OCI-LY3 (cell line): Measurements from ENCODE around the gene C13orf46.

Source experiments
- H2AFZ ChIP-seq: fragments of 200-600, 300-600 bp; shearing (Covaris generic); 2 replicates; pipeline ENCODE4 v1.6.0; 2014; ENCODE audit warnings: antibody characterized with exemption, low read depth, low read length
- H3K27ac ChIP-seq: fragments of 200-600, 300-600 bp; sonication (generic); 2 replicates; pipeline ENCODE4 v1.5.1; 2014; ENCODE audit warnings: mild to moderate bottlenecking, low read length, moderate library complexity, mixed read lengths
- H3K27me3 ChIP-seq: fragments of 200-600, 300-600 bp; sonication (generic); 2 replicates; pipeline ENCODE4 v1.6.1; 2014; ENCODE audit warnings: low read depth, low read length, mixed read lengths
- H3K36me3 ChIP-seq: fragments of 200-600, 300-600 bp; sonication (generic); replicated peaks from 2 replicates; pipeline ENCODE3; 2014; ENCODE audit warnings: low read depth, low read length, mixed read lengths
- H3K4me1 ChIP-seq: fragments of 300-600, 200-600 bp; sonication (generic); 2 replicates; pipeline ENCODE4 v1.6.1; 2014; ENCODE audit warnings: low read length, mixed read lengths
- H3K4me2 ChIP-seq: fragments of 200-600, 300-600 bp; sonication (generic); 2 replicates; pipeline ENCODE4 v1.6.1; 2014; ENCODE audit warnings: low read length, mixed read lengths
- H3K4me3 ChIP-seq: fragments of 300-600, 200-600 bp; sonication (generic); 2 replicates; pipeline ENCODE4 v1.5.1; 2014; ENCODE audit warnings: antibody characterized with exemption, mild to moderate bottlenecking, low read length, moderate library complexity
- H3K79me2 ChIP-seq: fragments of 300-600, 200-600 bp; shearing (Covaris generic); 2 replicates; pipeline ENCODE4 v1.6.1; 2014; ENCODE audit warnings: mild to moderate bottlenecking, low read length, mixed read lengths
- H3K9ac ChIP-seq: fragments of 300-600, 200-600 bp; shearing (Covaris generic); 2 replicates; pipeline ENCODE4 v1.6.0; 2014; ENCODE audit warnings: mild to moderate bottlenecking, low read length, moderate library complexity
- H3K9me3 ChIP-seq: fragments of 200-600, 300-600 bp; shearing (Covaris generic); 2 replicates; pipeline ENCODE4 v1.6.1; 2014; ENCODE audit warnings: low read length, mixed read lengths; ENCODE audit not compliant: insufficient read depth
- H4K20me1 ChIP-seq: fragments of 200-600, 300-600 bp; sonication (generic); 2 replicates; pipeline ENCODE4 v1.6.1; 2016; ENCODE audit warnings: low read length, mixed read lengths; ENCODE audit not compliant: insufficient read depth
- EZH2phosphoT487 ChIP-seq: fragments of 200-600 bp; shearing (Covaris generic); IDR thresholded peaks from 2 replicates; pipeline ENCODE4 v1.6.1; 2018; ENCODE audit warnings: antibody characterized with exemption, mixed run types, low read depth
- TF ChIP-seq, protein P1 (sequence below): fragments of 200-600, 300-600 bp; sonication (generic); IDR thresholded peaks from 2 replicates; pipeline ENCODE4 v1.5.1; 2014; ENCODE audit warnings: antibody characterized with exemption, low read length, low read depth

Gene C13orf46

DNA sequence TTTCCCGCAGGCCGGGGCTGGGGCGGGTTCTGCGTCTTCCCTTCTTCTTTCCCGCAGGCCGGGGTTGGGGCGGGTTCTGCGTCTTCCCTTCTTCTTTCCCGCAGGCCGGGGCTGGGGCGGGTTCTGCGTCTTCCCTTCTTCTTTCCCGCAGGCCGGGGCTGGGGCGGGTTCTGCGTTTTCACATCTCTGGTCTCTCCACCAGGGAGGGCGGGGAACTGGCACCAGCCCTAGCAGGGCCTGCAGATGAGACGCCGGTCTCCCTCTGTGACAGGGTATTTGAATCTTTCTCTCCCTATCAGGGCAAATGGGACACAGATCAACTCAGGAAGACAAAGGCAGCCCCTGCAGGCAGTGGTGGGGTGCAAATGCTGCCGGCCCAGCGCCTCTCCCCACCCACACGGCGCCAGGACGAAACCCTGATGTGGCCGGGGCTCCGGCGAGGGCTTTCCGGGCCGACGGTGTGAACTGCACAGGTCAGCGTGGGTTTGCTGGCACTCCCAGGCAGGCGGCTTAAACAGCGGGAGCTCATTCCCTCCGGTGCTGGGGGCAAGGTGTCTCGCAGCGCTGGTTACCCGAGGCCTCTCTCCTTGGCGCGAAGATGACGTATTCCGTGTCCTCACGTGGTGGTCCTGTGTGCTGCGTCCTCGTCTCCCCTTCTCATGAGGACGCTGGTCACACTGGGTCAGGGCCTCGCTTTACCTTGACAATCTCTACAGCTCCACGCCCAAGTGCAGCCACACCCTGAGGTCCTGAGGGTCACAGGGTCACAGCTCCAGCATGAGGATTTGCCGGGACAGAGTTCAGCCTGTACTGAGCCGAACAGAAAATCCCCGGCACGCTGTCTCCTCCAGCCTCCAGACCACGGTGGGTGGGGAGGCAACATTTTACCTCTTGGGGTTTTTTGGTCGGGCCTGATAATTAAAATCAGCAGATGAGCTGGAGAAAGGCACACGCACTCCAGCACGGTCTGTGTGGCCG is 717 bp upstream of the C13orf46 start:
- Histone ChIP-seq H4K20me1 (no peaks in the 10 kb centered on the region), H3K27me3 (no peaks in the 10 kb centered on the region)

DNA sequence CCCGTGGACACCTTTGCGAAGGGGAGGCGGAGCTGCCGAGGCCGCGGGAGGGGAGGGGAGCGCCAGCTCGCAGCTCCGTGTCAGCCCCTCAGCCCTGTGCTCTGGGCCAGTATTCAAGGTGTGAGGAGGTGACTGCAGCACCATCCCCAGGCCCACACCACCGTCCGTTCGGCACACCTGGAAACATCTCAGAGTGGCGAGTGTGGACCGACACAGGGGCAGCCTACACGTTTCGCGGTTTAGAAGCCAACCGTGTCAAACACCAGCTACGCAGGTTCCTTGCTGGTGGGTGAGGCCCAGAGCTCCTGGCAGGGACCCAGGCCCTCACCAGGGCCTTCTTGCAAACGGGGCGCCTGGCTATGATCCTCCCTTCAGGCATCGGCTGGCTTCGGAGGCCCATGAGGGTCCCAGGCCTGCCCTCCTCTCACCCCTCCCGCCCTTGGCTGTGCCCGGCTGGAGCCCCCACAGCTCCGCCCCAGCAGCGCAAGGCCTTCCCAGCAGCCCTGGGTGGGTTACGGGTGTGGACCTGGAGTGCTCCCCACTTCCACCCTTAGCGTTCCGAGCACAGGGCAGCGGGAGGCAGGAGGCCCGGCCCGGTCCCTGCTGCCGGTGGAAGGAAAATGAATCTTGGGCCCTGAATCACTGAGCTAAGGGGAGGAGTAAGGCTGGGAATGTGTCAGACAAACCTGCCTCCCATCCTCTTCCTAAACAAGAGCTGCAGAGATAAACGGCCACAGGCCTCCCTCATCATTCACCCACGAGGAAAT is 1.2 kb downstream of the C13orf46 start:
- no peak overlapping the region for H2AFZ ChIP-seq
- peaks cover 5% of the 10 kb centered on the region; the same call in 1 of the 2 replicates for H3K9me3 ChIP-seq
- no peaks in the 10 kb centered on the region for H3K79me2 ChIP-seq
- no peak overlapping the region for H3K27ac ChIP-seq
- no peaks in the 10 kb centered on the region for H3K27me3 ChIP-seq
- no peak overlapping the region for H3K9ac ChIP-seq
- no peak overlapping the region for H3K4me2 ChIP-seq
- no peak overlapping the region for H3K4me3 ChIP-seq
- H3K4me1 ChIP-seq = no peaks in the 10 kb centered on the region
- TF ChIP-seq, protein P1, sequence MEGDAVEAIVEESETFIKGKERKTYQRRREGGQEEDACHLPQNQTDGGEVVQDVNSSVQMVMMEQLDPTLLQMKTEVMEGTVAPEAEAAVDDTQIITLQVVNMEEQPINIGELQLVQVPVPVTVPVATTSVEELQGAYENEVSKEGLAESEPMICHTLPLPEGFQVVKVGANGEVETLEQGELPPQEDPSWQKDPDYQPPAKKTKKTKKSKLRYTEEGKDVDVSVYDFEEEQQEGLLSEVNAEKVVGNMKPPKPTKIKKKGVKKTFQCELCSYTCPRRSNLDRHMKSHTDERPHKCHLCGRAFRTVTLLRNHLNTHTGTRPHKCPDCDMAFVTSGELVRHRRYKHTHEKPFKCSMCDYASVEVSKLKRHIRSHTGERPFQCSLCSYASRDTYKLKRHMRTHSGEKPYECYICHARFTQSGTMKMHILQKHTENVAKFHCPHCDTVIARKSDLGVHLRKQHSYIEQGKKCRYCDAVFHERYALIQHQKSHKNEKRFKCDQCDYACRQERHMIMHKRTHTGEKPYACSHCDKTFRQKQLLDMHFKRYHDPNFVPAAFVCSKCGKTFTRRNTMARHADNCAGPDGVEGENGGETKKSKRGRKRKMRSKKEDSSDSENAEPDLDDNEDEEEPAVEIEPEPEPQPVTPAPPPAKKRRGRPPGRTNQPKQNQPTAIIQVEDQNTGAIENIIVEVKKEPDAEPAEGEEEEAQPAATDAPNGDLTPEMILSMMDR = no peak
- no peak for TF ChIP-seq EZH2phosphoT487
- no peaks in the 10 kb centered on the region for H4K20me1 ChIP-seq
- no peaks in the 10 kb centered on the region for H3K36me3 ChIP-seq

More for the DNA sequence above, 717 bp upstream of the C13orf46 start:
- H3K4me2 ChIP-seq = no peak overlapping the region
- H3K9me3 ChIP-seq = peaks cover 5% of the 10 kb centered on the region; the same call in 1 of the 2 replicates
- H3K27ac ChIP-seq = no peak overlapping the region
- TF ChIP-seq, protein P1 = no peak
- TF ChIP-seq EZH2phosphoT487 = no peak
- no peaks in the 10 kb centered on the region for H3K36me3 ChIP-seq
- H3K9ac ChIP-seq = no peak overlapping the region
- H2AFZ ChIP-seq = no peak overlapping the region
- H3K79me2 ChIP-seq = no peaks in the 10 kb centered on the region
- no peaks in the 10 kb centered on the region for H3K4me1 ChIP-seq
- no peak overlapping the region for H3K4me3 ChIP-seq

DNA sequence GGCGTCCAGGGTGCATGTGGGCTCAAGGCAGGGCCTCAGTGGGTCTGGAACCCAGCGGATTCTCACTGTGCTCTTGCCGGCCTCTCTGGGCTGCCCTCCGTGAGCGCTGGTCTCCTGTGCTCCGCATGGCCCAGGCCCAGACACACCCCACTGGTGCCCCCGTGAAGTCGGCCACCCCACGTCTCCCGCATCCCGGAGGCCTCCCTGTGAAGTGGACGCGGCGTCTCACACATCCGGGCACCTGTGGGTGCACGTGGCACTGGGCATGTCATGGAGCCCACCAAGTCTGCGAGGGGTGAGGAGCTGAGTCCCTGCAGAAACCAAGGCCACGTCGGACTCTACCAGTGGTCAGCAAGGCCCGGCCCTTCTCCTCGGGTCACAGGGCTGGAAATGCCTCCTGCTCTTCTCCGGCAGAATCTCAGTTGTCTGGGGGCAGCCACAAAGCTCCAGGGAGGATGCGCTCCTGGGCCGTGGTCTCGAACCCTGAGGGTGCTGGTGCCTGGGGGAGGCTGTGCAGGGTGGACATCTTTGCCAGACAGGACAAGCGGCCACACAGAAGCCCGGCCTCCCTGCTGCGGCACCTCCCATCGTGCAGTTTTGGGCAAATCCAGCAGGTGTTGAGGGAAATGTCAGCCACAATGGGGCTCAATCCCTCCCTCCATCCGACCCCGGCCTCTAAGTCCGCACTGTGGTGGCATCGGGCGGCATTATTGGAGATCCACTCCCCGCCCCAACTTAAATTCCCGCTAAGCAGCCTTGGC is 2.2 kb downstream of the C13orf46 start:
- Histone ChIP-seq H3K4me2 (no peak overlapping the region), H3K9ac (no peak overlapping the region), H3K4me3 (no peak overlapping the region), H3K79me2 (no peaks in the 10 kb centered on the region), H3K9me3 (peaks cover 5% of the 10 kb centered on the region; the same call in 1 of the 2 replicates), H4K20me1 (no peaks in the 10 kb centered on the region), H2AFZ (no peak overlapping the region), H3K27ac (no peak overlapping the region), H3K36me3 (no peaks in the 10 kb centered on the region), H3K27me3 (no peaks in the 10 kb centered on the region), H3K4me1 (no peaks in the 10 kb centered on the region)
- no peak for TF ChIP-seq EZH2phosphoT487
- TF ChIP-seq, protein P1 = no peak
